Stimulated activated CD8-positive, alpha-beta memory T cell treated with anti-CD3 and anti-CD28 coated beads, Interleukin-4, amount 100 ng/mL, for 1 hour (primary cell): ENCODE measurements around the gene ALOX5AP.

Experiments used
- DNase-seq, 2 donors: peaks; one replicate each; pipeline ENCODE4 v3.0.0-alpha.2; 2020; ENCODE audit warnings: low read depth in 2 of 2, low spot score in 1 of 2

ALOX5AP gene

GRCh38 chr13:30796631-30797601 is 61.6 kb downstream of the ALOX5AP start:
- DNase-seq: no peak

- DNase-seq: no peak
These were observed 62.6 kb downstream of the ALOX5AP start for GRCh38 chr13:30797847-30798535.

DNA sequence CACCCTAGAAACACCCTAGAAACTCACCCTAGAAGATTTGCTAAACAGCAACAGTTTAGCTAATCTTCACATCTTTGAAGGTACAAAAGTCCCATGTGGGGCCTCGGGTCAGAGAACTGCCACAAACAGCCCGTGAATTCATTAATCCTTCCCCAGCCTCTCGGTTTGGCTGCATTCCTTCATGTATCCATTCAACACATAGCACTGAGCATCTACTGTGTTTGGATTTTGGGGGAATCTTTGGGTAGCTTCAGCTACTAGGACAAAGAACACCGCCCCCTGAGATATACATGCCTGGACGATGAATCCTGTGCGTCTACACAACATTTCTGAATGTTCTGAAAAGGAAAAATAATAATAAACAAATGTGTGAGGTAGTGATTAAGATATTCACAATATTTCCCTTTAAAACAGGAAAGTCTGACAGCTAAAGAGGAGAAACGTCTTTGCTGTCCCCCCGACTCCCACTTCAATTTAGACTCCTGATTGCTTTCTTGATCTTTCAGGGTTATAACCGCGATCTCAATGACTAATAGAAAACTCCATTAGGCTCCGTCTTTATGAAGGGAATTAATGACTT is 63.5 kb downstream of the ALOX5AP start:
- DNase-seq: no peak

GRCh38 chr13:30799356-30799824 is 64.0 kb downstream of the ALOX5AP start:
- DNase-seq: no peak

- DNase-seq: no peak
These were observed 64.8 kb downstream of the ALOX5AP start for GRCh38 chr13:30800107-30800506.

- DNase-seq: no peak
These were observed 67.2 kb downstream of the ALOX5AP start for GRCh38 chr13:30802501-30802900.

DNA sequence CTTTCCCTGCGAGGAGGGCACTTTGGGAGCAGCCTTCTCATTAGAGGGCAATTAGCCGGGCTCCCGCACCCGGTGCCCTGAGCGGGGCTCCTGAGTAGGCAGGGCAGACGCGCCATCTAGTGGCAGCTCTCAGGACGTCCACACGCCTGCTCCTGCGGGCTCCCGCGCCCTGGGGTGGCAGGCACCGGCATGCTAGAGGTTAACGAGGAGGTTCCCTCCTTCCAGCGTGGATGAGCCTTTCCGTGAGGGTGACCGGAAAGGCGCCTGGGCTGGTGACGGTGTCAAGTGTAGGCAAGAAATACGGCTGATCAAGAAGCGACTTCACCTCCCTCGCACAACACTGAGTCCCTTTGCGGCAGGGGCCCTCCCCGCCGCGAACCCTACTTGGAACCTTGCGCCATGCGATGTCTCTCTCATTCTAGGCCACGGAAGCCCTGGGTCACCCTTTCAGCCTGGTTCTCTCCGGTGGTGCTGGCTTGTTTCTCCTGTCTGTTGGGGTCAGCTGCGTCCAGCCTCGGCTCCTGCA is 67.7 kb downstream of the ALOX5AP start:
- peak; percentile 57 to 70 for DNase-seq

DNA sequence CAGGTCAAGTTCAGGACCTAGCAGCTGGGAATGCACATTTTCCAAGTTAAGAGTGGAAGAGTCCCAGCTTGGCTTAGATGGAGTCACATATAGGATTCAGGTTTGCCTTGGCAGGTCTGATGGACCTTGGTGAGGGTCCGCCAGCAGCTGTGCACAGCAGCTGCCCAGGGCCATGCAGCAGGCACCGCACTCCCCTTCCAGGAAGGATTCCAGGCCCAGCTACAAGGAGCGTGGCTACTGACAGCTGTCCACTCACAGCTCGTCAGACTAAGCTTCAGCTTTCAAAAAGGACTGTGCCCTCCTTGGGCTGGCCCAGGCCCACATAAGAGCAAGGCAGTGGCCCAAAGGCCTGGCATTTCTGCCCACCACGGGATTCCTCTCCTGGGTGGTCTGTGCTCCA is 68.4 kb downstream of the ALOX5AP start:
- no peak for DNase-seq

GRCh38 chr13:30804474-30804873 is 69.1 kb downstream of the ALOX5AP start:
- no peak for DNase-seq

GRCh38 chr13:30805132-30805537 is 69.8 kb downstream of the ALOX5AP start:
- no peak for DNase-seq

DNA sequence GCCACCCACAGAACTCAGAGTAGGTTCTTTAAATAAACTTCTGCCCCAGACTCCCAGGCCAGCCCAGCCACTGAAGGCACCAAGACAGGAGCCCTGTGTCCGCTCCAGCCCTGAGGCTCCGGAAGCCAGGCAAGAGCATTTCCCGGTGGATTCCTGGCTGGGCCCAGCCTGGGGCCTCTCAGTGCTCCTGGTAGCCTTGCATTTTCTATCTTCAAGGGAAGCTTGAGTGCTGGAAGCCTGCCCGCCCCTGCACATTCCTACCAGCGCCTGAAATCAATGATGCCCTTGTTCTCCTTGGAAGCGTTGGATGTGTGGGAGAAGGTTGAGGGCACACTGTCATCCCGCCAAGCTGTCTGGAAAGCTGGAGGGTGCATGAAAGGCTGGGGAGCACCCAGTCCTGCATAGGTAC is 70.3 kb downstream of the ALOX5AP start:
- DNase-seq: no peak

DNA sequence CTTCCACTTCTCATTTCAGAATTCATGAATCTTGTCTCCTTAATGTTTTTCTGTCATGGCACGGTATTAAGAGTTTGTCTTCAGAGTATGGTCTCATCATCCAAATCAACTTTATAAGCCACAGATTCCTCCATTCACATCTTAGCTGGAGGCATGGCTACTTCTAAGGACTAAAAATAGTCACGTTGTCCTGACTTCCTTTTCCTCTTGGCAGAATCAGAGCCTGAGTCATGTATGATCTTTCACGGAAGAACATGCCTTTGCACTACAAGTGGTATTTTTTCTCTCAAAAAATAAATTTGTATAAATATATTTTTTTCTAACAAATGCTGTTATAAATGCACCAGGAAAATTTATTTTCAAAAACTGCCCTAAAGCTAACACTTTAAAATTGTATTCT is 71.4 kb downstream of the ALOX5AP start:
- no peak for DNase-seq

DNA sequence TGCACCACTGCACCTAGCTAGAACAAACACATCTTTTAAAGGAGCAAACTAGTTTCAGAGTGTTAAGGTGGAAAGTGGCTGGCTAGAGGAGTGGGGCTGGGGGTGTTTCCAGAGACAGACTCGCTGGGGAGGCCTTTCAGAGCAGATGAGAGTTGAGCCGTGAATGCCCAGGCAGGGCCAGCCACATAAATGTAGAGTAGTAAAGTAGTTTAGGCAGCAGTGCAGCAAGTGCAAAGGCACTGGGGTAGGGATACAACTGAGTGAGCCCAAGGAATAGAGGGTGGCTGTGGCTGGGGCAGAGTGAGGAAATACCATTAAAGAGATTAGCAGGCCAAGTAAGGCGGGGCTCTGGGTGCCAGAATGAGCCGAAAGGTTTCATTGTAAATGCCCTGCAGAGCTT is 72.0 kb downstream of the ALOX5AP start:
- DNase-seq: no peak

- no peak for DNase-seq
These were observed 73.3 kb downstream of the ALOX5AP start for GRCh38 chr13:30808600-30808999.

- no peak for DNase-seq
These were observed 74.4 kb downstream of the ALOX5AP start for GRCh38 chr13:30809787-30810186.

GRCh38 chr13:30810261-30810701 is 74.9 kb downstream of the ALOX5AP start:
- DNase-seq: no peak

GRCh38 chr13:30810801-30811200 is 75.5 kb downstream of the ALOX5AP start:
- DNase-seq: no peak
